ENCODE results near the gene JADE1. TPM values are rescaled to one million over a fixed set of nuclear protein-coding genes. Genes with fewer than 3 reads are reported as not detected.

Gene JADE1
- total RNA-seq, 1 experiment from 2014 or later, result 192 TPM

DNA sequence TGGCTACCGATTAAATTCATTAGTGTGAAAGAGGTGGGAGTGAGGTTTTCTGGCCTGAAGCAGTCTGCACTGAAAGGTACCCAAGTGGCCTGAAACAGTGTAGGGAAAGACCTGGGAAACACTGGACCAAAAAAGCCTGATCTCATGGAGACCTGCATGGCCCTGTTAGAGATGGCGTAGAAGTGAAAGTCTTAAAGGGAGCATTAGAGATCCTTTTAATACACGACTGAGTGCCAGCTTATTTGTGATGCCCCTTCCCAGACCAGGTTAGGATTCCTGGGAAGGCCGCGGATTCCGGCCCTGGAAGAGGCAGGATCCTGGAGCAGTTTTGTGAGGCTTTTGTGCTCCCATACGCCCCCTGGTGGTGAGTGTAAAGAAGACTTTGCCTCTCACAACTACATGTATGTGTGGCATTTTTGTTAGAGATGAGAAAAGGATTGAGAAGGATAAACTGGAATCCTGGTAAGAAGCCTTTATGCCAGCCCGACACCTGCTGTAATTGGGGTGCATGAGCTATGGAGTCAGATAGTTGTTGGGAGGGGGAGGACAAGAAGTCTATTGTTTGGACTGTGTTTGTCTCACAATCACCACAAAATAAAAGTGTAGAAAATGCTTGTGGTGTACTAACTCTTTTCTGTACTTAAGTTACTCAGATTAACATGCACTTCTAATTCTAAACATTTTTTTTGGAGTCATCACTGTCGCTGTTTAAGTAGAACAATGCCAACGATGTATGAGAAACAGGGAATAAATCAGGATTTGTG lies 54.0 kb downstream of the JADE1 start:
- Histone ChIP-seq H3K4me2 (ENCODE audit: insufficient read depth, insufficient read length, low read length) (no peak overlapping the region), H3K27me3 (ENCODE audit: insufficient read depth, low read length) (no peaks in the 10 kb centered on the region), H4K8ac (replicated peaks; ENCODE audit: insufficient read length, low read depth, low read length) (no peak overlapping the region), H4K91ac (ENCODE audit: insufficient read length, low read depth, low read length) (no peak overlapping the region), H3T11ph (ENCODE audit: low read length) (no peak overlapping the region), H3K56ac (ENCODE audit: insufficient read length, low read depth, low read length) (no peak overlapping the region), H3K9me3 (ENCODE audit: control insufficient read depth, low read depth, low read length) (no peaks in the 10 kb centered on the region), H4K20me1 (ENCODE audit: control insufficient read depth, insufficient read depth, insufficient read length) (peaks cover 2% of the 10 kb centered on the region), H4K5ac (ENCODE audit: insufficient read length, low read depth, low read length) (no peak overlapping the region), H2BK120ac (ENCODE audit: low read depth, low read length, poor library complexity, severe bottlenecking) (no peak overlapping the region), H2AK5ac (ENCODE audit: insufficient read length, low read length) (no peak overlapping the region), H3K79me2 (ENCODE audit: insufficient read depth, low read length) (peaks cover 10% of the 10 kb centered on the region; the same call in 1 of the 2 replicates), H3K4ac (ENCODE audit: low read depth, low read length) (no peak overlapping the region), H3K9ac (ENCODE audit: extremely low read depth, insufficient read length, low read length) (no peak overlapping the region), H3K14ac (ENCODE audit: insufficient read depth, low read length) (no peak overlapping the region), H3K4me1 (ENCODE audit: insufficient read depth, low read length) (peaks cover 10% of the 10 kb centered on the region; the same call in 1 of the 2 replicates), H2BK20ac (ENCODE audit: low read depth, low read length, poor library complexity, severe bottlenecking) (no peak overlapping the region), H3K18ac (ENCODE audit: insufficient read length, low read depth, low read length) (no peak overlapping the region), H3K27ac (ENCODE audit: insufficient read length, low read depth, low read length) (no peak overlapping the region), H2BK5ac (ENCODE audit: insufficient read length, low read length) (no peak overlapping the region), H2BK15ac (ENCODE audit: low read depth, low read length) (no peak overlapping the region), H3K79me1 (ENCODE audit: insufficient read depth, low read depth, low read length, poor library complexity, severe bottlenecking) (peaks cover 8% of the 10 kb centered on the region), H3K23ac (ENCODE audit: insufficient read length, low read depth, low read length) (no peak overlapping the region), H3K23me2 (ENCODE audit: insufficient read length, low read depth, low read length, poor library complexity, severe bottlenecking) (no peaks in the 10 kb centered on the region), H2BK12ac (ENCODE audit: insufficient read length, low read depth, low read length) (no peak overlapping the region), H2AFZ (ENCODE audit: low read length) (no peak overlapping the region)
- H3K36me3 Mint-ChIP-seq (ENCODE audit: insufficient read depth in 1 of 3, low read depth in 3 of 3), result peaks cover 66 to 97% (median 94%) of the 10 kb centered on the region in 3 experiments
- DNase-seq, result peak; percentile 88
- peaks cover 47 to 60% of the 10 kb centered on the region in 2 experiments for H3K4me1 Mint-ChIP-seq
- H3K27me3 Mint-ChIP-seq (ENCODE audit: low read depth), result peaks cover 3% of the 10 kb centered on the region; the same call in 1 of the 2 replicates
- no peaks in the 10 kb centered on the region; a peak in 1 of 5 replicates for H3K9me3 Mint-ChIP-seq
- no peak overlapping the region for H3K4me3 Mint-ChIP-seq
- TF ChIP-seq, protein P1, sequence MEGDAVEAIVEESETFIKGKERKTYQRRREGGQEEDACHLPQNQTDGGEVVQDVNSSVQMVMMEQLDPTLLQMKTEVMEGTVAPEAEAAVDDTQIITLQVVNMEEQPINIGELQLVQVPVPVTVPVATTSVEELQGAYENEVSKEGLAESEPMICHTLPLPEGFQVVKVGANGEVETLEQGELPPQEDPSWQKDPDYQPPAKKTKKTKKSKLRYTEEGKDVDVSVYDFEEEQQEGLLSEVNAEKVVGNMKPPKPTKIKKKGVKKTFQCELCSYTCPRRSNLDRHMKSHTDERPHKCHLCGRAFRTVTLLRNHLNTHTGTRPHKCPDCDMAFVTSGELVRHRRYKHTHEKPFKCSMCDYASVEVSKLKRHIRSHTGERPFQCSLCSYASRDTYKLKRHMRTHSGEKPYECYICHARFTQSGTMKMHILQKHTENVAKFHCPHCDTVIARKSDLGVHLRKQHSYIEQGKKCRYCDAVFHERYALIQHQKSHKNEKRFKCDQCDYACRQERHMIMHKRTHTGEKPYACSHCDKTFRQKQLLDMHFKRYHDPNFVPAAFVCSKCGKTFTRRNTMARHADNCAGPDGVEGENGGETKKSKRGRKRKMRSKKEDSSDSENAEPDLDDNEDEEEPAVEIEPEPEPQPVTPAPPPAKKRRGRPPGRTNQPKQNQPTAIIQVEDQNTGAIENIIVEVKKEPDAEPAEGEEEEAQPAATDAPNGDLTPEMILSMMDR (conservative IDR thresholded peaks at IDR 0.05), result peak; percentile 93
- WGBS (ENCODE audit: extremely low coverage, insufficient read length, low lambda C conversion rate), result no CpG with 5 or more reads among the region's 10 CpGs
- H3K27ac Mint-ChIP-seq, result peak overlapping the region; percentile 59 to 90 (median 89); a peak in 6 of 7 replicates

All from H9 (cell line).